GM12801 (cell line): ENCODE results near the gene RUNX1.

ENCODE experiments used
- TF ChIP-seq, protein P1 (sequence below): IDR thresholded peaks from one replicate; pipeline ENCODE4 v1.5.1; 2011; ENCODE audit warnings: control low read depth; ENCODE audit not compliant: insufficient read length; ENCODE audit errors: extremely low read depth

Gene RUNX1

DNA sequence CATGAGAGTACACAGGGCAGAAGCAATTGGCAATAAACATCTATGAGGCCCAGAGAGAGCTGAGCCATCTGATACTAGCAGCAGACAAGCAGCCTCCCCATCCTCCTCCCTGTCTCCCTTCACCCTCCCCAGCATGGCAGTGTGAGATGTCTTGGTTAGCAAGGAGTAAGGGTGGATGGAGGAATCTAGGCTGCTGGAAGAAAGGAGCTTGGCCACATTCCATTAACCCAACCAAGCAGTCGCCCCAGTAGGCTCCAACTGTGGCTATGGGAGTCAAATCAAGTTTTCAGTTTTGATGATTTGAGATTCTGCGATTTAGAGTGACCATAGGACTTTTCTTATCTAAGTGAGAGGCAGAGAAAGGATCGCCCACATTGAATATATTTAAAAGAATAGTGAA is 12.9 kb upstream of the RUNX1 start:
- TF ChIP-seq, protein P1, sequence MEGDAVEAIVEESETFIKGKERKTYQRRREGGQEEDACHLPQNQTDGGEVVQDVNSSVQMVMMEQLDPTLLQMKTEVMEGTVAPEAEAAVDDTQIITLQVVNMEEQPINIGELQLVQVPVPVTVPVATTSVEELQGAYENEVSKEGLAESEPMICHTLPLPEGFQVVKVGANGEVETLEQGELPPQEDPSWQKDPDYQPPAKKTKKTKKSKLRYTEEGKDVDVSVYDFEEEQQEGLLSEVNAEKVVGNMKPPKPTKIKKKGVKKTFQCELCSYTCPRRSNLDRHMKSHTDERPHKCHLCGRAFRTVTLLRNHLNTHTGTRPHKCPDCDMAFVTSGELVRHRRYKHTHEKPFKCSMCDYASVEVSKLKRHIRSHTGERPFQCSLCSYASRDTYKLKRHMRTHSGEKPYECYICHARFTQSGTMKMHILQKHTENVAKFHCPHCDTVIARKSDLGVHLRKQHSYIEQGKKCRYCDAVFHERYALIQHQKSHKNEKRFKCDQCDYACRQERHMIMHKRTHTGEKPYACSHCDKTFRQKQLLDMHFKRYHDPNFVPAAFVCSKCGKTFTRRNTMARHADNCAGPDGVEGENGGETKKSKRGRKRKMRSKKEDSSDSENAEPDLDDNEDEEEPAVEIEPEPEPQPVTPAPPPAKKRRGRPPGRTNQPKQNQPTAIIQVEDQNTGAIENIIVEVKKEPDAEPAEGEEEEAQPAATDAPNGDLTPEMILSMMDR = no peak

DNA sequence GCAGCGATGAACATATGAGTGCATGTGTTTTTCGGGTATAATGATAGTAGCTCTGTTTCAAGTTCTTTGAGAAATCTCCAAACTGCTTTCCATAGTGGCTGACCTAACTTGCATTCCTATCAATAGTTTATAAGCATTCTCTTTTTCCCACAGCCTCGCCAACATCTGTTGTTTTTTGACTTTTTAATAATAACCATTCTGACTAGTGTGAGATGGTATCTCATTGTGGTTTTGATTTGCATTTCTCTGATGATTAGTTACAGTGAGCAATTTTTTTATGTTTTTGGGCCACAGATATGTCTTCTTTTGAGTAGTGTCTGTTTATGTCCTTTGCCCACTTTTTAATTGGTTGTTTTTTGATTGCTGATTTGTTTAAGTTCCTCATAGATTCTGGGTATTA is 10.6 kb upstream of the RUNX1 start:
- TF ChIP-seq, protein P1 = no peak

DNA sequence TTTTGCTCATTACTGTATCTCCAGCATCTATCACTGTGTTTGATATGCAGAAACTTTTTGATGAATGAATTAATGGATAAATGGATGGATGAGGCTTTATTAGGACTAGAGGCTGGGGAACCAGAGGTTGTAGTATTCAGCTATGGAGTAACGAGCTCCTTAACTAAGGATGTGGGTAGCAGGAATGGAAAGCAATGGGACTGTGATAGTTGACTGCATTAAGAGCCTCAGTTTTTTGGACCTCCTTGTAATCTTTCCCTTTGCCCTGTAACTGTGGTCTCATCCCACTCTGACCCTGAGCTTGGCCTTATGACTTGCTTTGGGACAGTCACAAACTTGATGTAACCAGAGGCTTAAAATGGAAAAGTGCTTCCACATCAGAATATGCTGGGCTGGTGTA is 9.0 kb upstream of the RUNX1 start:
- TF ChIP-seq, protein P1 = no peak

DNA sequence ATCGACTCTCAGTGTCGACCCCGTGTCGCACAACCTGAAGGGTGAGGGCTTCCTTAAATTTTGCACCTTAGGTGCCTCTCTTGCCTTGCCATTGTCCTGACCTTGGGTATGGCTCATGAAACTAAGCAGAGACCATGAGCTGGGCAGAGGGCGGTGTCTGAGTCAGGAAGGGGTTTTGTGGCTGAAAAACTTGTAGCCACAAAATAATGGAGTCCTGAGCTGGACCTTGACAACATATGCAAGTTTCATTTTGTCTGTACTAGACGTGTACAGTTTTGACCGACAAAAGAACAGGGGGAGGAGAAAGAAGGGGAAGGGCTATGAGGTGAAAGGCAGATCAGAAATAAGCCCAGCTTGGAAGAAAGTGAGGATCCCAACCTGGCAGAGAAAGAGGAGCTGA is 8.3 kb upstream of the RUNX1 start:
- TF ChIP-seq, protein P1 = no peak

DNA sequence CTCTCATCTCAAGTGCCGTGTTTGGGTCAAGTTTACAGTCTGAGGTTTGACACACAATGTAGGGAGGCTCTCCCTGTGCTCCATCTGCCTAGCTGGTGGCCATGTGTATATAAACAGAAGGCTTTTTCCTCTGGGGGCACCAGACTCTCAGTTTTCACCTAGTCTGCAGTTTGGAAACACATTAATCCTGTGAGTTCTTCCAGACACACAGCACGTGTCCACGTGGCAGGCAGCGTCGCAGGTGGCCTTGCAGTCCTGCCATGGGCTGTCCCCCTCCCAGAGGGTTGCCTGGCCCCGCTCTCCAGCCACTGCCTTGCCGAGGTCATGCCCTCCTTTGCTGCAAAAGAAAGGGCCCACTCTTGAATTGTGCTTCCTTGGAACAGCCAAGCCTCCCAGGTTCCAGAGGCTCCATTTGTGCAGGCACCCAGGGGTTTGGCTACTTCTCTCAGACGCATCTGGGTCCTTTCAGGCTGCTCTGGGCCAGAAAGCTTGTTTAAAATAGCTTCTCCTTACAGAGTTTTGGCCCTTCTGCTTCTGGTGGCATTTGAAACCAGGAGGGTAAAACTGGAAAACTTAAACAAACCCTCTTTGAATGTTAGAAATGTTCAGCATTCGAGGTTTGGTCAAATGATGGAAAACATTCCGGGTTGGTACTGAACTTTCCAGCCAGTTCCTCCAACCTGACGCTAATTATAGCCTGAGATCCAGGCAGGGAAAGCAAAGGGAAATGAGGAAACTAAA is 4.4 kb upstream of the RUNX1 start:
- TF ChIP-seq, protein P1 = no peak

DNA sequence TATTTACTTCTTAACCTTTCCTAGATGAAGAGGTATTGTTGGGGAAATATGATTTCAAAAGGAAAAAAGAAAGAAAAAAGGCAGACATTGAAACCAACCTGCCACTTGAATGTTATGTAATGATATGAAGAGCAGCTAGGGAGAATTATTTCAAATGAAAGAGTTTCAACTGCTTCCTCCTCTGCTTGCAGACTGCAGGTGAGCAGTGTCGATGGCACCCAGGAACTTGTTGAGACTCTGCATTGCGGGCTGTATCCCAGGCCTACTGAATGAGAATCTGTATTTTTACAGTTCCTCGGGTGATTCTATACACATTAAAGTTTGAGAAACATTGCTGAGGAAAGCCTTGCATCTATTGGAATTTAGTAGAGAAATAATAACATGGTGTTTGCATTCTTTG is 3.7 kb upstream of the RUNX1 start:
- TF ChIP-seq, protein P1 = no peak

DNA sequence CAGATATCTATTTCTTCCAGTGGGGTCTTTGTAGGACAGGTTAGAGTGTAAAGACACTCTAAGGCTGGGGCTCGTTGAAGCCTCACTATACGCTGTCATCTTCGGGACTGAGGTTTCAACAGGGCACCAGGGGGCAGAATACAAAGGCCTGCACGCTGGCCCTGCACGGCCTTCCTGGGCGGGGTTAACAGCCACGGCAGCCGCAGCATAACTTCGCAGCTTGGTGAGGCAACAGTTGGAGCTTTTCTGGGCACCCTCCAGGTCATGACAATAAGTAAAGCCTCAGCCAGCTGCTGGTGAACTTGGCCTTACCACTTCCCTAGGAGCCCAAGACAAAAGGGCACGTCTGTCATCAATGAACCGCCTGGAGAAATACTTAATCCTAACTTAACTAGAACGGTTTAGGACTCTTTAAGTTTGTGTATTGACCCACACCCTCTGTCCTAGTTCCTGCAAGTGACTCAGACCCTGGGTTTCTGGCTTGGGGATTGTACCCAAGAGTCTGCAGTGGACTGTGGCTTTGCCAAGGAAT is 2.3 kb upstream of the RUNX1 start:
- TF ChIP-seq, protein P1 = no peak
